Epithelial cell of proximal tubule (primary cell): Measurements from ENCODE around the gene WDR87. TPM values are rescaled to one million over a fixed set of nuclear protein-coding genes. Genes with fewer than 3 reads are reported as not detected.
"Not testable (repeated sequence)": the region's sequence is repeated elsewhere in the genome, so short reads cannot be mapped to it uniquely, and the experiment has no call there.

ENCODE experiments used
- DNase-seq: peaks from one replicate; pipeline ENCODE4 v3.0.0-alpha.2; 2011; ENCODE audit warnings: low read depth
- H3K4me3 ChIP-seq: 2 replicates; pipeline ENCODE4 v1.5.1; 2011; ENCODE audit warnings: low read depth, mild to moderate bottlenecking, low read length
- total RNA-seq: library from RNA; depleted of rRNA; stranded (reverse); fragments of >200 nt; gene quantifications from 2 replicates; pipeline ENCODE4 v1.2.3, GENCODE V29; 2015
- TF ChIP-seq, protein P1 (sequence below): conservative IDR thresholded peaks from 2 replicates; pipeline ENCODE4 v1.5.1; 2012; ENCODE audit warnings: low read depth, mild to moderate bottlenecking, low read length

Gene WDR87
- total RNA-seq, 1 donor from 2014 or later, result not detected

DNA sequence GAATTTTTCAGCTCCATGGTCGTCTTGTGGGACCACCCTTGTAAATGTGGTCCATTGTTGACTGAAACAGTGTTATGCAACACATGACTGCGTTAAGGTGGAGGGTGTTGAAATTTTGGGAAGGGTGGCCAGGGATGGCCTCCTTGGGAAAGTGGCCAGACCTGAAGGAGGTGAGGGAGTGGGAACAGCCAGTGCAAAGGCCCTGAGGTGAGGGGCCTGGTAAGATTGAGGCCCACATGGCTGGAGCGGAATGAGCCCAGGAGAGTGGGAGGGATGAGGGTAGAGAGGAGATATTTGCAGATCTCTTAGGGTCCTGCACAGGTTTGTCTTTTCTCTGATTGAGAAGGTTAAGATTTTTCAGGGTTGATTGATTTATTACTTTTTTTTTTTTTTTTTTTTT, 18.8 kb upstream of the WDR87 start:
- no peak for DNase-seq
- TF ChIP-seq, protein P1, sequence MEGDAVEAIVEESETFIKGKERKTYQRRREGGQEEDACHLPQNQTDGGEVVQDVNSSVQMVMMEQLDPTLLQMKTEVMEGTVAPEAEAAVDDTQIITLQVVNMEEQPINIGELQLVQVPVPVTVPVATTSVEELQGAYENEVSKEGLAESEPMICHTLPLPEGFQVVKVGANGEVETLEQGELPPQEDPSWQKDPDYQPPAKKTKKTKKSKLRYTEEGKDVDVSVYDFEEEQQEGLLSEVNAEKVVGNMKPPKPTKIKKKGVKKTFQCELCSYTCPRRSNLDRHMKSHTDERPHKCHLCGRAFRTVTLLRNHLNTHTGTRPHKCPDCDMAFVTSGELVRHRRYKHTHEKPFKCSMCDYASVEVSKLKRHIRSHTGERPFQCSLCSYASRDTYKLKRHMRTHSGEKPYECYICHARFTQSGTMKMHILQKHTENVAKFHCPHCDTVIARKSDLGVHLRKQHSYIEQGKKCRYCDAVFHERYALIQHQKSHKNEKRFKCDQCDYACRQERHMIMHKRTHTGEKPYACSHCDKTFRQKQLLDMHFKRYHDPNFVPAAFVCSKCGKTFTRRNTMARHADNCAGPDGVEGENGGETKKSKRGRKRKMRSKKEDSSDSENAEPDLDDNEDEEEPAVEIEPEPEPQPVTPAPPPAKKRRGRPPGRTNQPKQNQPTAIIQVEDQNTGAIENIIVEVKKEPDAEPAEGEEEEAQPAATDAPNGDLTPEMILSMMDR, result no peak

DNA sequence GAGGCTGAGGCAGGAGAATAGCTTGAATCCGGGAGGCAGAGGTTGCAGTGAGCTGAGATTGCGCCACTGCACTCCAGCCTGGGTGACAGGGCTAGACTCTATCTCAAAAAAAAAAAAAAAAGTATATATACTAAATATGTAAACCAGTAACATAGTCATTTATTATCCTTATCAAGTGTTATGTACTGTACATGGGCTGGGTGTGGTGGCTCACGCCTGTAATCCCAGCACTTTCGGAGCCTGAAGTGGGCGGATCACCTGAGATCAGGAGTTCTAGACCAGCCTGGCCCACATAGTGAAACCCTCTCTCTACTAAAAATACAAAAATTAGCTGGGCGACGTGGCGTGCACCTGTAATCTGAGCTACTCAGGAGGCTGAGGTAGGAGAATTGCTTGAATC, 18.2 kb upstream of the WDR87 start:
- H3K4me3 ChIP-seq, DNase-seq: not testable (repeated sequence)

More for the DNA sequence above, 18.8 kb upstream of the WDR87 start:
- H3K4me3 ChIP-seq, result no peak overlapping the region

DNA sequence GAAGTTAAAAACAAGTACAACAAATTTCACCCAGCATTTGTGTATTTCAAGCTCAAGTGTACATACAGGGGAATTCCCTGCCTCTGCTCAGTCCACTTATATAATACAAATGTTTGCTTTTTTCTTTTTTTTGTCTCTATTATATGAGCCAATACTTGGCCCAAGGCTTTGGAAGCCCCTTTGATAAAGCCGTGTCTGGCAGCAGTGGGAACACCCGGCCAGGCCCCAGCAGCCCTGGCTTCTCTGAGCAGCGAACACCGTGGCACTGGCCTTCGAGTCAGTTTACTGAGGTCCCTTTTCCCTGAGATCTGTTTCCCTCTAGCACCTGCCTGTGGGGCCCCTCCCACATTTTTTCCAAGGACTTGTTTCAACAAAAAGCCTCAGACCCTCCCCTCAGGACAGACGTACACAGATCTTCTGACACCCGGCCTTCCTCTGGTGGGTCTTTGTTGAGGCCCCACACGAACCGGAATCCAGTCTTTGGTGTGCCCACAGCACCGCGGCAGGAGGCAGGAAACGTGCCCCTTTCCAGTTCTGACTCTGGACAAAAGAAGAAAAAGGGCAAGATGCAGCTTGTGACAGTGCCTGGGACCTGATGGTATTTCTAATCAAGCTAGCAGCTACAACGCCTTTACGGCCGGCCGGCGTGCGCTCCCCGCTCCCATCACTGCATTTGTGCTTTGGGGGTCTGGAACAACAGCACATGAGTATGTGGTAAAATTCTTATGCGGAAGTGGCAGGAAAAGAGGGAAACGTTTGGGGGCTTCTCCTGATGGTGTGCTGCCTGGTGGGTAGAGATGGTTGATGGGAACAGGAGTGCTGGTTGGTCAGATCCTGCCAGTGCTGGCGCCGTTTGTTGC, 14.4 kb upstream of the WDR87 start:
- DNase-seq, result no peak
- no peak overlapping the region for H3K4me3 ChIP-seq
- TF ChIP-seq, protein P1, result no peak

DNA sequence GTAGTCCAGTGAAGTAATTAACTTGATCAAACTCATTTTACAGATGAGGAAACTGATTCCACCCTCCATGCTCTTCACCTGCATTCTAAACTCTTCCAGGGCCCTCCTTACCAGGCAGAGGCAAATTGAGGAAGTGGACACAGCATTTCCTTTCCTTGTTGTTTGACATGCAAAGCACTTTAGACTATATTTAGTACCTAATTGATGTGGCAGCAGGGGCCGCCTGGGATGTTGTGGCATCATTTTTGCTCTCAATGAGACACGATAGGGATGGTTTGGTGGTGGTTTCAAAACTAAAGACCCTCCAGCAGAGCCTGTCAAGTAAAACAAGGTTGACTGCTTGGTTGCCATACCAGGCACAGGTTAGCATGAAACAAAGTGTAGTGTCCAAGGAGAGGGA, 8.5 kb upstream of the WDR87 start:
- TF ChIP-seq, protein P1, result no peak
- no peak for DNase-seq
- H3K4me3 ChIP-seq, result no peak overlapping the region

DNA sequence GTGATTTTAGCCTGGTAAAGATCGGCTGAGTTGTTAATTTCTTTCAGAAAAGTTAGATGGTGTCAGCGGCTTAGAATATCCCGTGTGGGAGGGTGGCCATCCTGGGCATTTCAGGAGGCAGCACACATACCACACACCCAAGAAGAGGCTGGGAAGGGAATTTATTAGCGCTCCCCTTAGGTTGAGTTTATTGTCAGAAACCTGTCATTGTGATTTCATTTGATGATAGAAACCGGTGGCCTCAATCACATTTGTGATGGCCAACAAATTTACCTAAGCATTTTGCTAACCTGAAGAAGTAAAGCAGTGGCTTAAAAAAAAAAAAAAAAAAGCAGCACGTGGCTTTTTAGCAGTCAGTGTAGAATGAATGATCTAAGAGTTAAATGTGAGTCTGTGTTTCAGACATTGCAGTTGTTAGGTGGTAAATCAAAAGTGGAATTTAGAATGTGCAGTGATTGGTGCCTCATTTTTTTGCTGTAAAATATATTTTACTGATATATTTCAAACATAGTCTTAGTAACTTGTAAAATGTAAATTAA, 3.3 kb upstream of the WDR87 start:
- TF ChIP-seq, protein P1, result no peak
- H3K4me3 ChIP-seq, result peak overlapping the region; percentile 0
- no peak for DNase-seq

DNA sequence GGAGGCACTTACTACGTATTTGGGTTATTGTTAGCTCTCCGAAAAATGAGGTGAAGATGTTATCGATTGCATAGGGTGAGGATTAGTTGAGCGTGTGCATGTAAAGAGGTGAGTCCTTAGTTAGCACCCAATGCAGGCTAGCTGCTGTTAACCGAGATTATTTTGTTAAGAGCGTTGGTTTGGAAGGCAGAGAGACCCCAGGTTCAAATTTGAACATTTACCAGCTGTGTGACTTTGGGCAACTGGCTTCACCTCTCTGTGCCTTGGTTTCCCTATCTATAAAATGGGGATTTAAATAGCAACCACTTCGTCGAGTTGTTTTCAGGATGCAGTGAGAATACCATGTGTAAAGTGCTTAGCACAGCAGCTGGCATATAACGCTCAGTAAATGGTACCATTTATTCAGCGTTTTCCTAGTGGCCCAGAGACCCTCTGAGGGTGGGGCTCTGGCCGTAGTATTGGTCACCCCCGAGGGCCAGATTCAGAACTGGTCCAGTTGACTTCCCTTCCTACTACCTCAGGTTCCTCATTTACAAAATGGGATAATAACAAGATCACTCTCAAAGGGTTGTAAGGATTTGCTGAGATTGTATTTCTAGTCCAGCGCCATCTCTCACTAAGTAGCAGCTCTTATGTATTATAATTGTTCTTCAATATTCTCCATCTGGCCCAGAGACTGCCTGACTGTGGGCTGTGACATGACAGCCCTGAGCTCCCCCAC, 1.5 kb upstream of the WDR87 start:
- DNase-seq, result no peak
- peak overlapping the region; percentile 87 for H3K4me3 ChIP-seq

More for the DNA sequence above, 1.5 kb upstream of the WDR87 start:
- TF ChIP-seq, protein P1, result no peak
